Activated naive CD4-positive, alpha-beta T cell treated with Interleukin-2 at 50 U/mL for 16 hours (primary cell): ENCODE data around the gene TMEM156.

ENCODE experiments used
- DNase-seq: peaks from one replicate; pipeline ENCODE4 v3.0.0-alpha.2; 2020

Gene TMEM156

GRCh38 chr4:38921151-38921550 lies 111.1 kb downstream of the TMEM156 start:
- no peak for DNase-seq

GRCh38 chr4:38920677-38921076 lies 111.5 kb downstream of the TMEM156 start:
- DNase-seq: no peak

- no peak for DNase-seq
Measured at GRCh38 chr4:38920186-38920585, 112.0 kb downstream of the TMEM156 start.

- DNase-seq: no peak
Measured at GRCh38 chr4:38919494-38919893, 112.7 kb downstream of the TMEM156 start.

- no peak for DNase-seq
Measured at GRCh38 chr4:38917481-38918025, 114.7 kb downstream of the TMEM156 start.
